Mucosa of descending colon (tissue), 3 donors: Measurements from ENCODE around the gene LYVE1. TPM values are rescaled to one million over a fixed set of nuclear protein-coding genes. Genes with fewer than 3 reads are reported as not detected.

Source experiments
- ATAC-seq: fragments of 200-7000 bp; cut with Tn5 transposase; one replicate; pipeline ENCODE4 v1.9.1; 2020; ENCODE audit warnings: mild to moderate bottlenecking, moderate library complexity
- DNase-seq, 3 donors: peaks; one replicate each; pipeline ENCODE4 v3.0.0-alpha.2; 2020
- H3K36me3 ChIP-seq: fragments of 200-600 bp; one replicate; pipeline ENCODE4 v1.8.0; 2021; ENCODE audit warnings: low read depth, mild to moderate bottlenecking
- H3K4me1 ChIP-seq: fragments of 200-600 bp; one replicate; pipeline ENCODE4 v1.8.0; 2021; ENCODE audit warnings: low read depth, mild to moderate bottlenecking
- H3K4me3 ChIP-seq: fragments of 200-600 bp; one replicate; pipeline ENCODE4 v1.8.0; 2021; ENCODE audit warnings: mild to moderate bottlenecking
- H3K9me3 ChIP-seq: fragments of 200-600 bp; one replicate; pipeline ENCODE4 v1.8.0; 2021; ENCODE audit warnings: mild to moderate bottlenecking
- CTCF ChIP-seq: fragments of 200-600 bp; IDR thresholded peaks from one replicate; pipeline ENCODE4 v1.8.0; 2022; ENCODE audit warnings: antibody characterized with exemption, mild to moderate bottlenecking
- intact Hi-C, 2 donors: fragments of 100-400 bp; cut with DNase I in 1 of 2; cut with micrococcal nuclease in 1 of 2; formaldehyde crosslinking; loops; one replicate each; pipeline versions ENCODE4 v1.11.0 to v1.11.1; 2022; cut with DNase I, micrococcal nuclease
- total RNA-seq, 3 donors: library from RNA; stranded (reverse); fragmentation: NEBNext Ultra II Directional in 2 of 3; extraction: Animal tissue kit (Norgen Biotek cat#: 25700) in 2 of 3; gene quantifications; one replicate each; pipeline versions ENCODE4 v1.2.1 to v1.2.4, GENCODE V29; 2021 to 2023
- donor health status: DM: no; HTN: no; CAD: no; lungs with moderate emphysema.
- donor health status: DM: no; HTN: no; CAD: no.
- donor health status: DM: no; HTN: yes; CAD: no.

Gene LYVE1
- total RNA-seq, 3 donors from 2014 or later = 14.4 to 137 (median 43.4) TPM

GRCh38 chr11:10603721-10604297, 35.3 kb upstream of the LYVE1 start:
- Histone ChIP-seq H3K4me1 (no peaks in the 10 kb centered on the region), H3K36me3 (no peaks in the 10 kb centered on the region)
- no peak for ATAC-seq

GRCh38 chr11:10602945-10603344, 34.5 kb upstream of the LYVE1 start:
- H3K9me3 ChIP-seq = no peaks in the 10 kb centered on the region
- TF ChIP-seq CTCF = no peak
- no peaks in the 10 kb centered on the region for H3K4me1 ChIP-seq
- no peaks in the 10 kb centered on the region for H3K36me3 ChIP-seq
- DNase-seq = no peak
- H3K4me3 ChIP-seq = no peak overlapping the region
- ATAC-seq = no peak
- intact Hi-C loops = no loop called here

More at GRCh38 chr11:10603721-10604297, 35.3 kb upstream of the LYVE1 start:
- Histone ChIP-seq H3K9me3 (no peaks in the 10 kb centered on the region), H3K4me3 (no peak overlapping the region)
- intact Hi-C loops = no loop called here
- TF ChIP-seq CTCF = no peak
- DNase-seq = no peak

GRCh38 chr11:10602366-10602765, 33.9 kb upstream of the LYVE1 start:
- H3K4me3 ChIP-seq = no peak overlapping the region
- intact Hi-C loops = no loop called here
- TF ChIP-seq CTCF = no peak
- no peaks in the 10 kb centered on the region for H3K36me3 ChIP-seq
- H3K9me3 ChIP-seq = no peaks in the 10 kb centered on the region
- ATAC-seq = no peak
- DNase-seq = no peak
- no peaks in the 10 kb centered on the region for H3K4me1 ChIP-seq

- intact Hi-C loops = no loop called here
- Histone ChIP-seq H3K4me1 (no peaks in the 10 kb centered on the region), H3K4me3 (no peak overlapping the region), H3K36me3 (no peaks in the 10 kb centered on the region), H3K9me3 (no peaks in the 10 kb centered on the region)
- no peak for TF ChIP-seq CTCF
- peak; percentile 25 for ATAC-seq
- DNase-seq = no peak
Observed at GRCh38 chr11:10601837-10602236, 33.4 kb upstream of the LYVE1 start.

- H3K36me3 ChIP-seq = no peaks in the 10 kb centered on the region
- ATAC-seq (no peak), DNase-seq (no peak)
- H3K4me1 ChIP-seq = no peaks in the 10 kb centered on the region
- TF ChIP-seq CTCF = no peak
- H3K9me3 ChIP-seq = no peaks in the 10 kb centered on the region
- intact Hi-C loops = no loop called here
- H3K4me3 ChIP-seq = no peak overlapping the region
Observed at GRCh38 chr11:10600570-10601248, 32.2 kb upstream of the LYVE1 start.
